Central memory CD8-positive, alpha-beta T cell (primary cell): Measurements from ENCODE around the gene CLBA1.
"Not testable (repeated sequence)": the region's sequence is repeated elsewhere in the genome, so short reads cannot be mapped to it uniquely, and the experiment has no call there.

Source experiments
- ATAC-seq: fragments of 150-1000 bp; cut with Tn5 transposase; replicated peaks from 2 replicates; pipeline ENCODE4 v1.10.0; 2022; ENCODE audit warnings: mild to moderate bottlenecking, moderate FRiP score, moderate number of reproducible peaks; ENCODE audit not compliant: poor library complexity, severe bottlenecking; ENCODE audit errors: extremely low read depth
- DNase-seq, 2 donors: peaks; one replicate each; pipeline ENCODE4 v3.0.0; 2021; ENCODE audit warnings: low spot score in 2 of 2
- H3K27ac Mint-ChIP-seq: one replicate; pipeline ENCODE4 v1.8.0; 2022; ENCODE audit warnings: low read depth, mild to moderate bottlenecking, moderate library complexity, mixed read lengths
- H3K27me3 Mint-ChIP-seq: one replicate; pipeline ENCODE4 v1.8.0; 2022; ENCODE audit warnings: mixed read lengths
- H3K36me3 Mint-ChIP-seq: one replicate; pipeline ENCODE4 v1.8.0; 2022; ENCODE audit warnings: mild to moderate bottlenecking, moderate library complexity, mixed read lengths; ENCODE audit not compliant: insufficient read depth
- H3K4me1 Mint-ChIP-seq: one replicate; pipeline ENCODE4 v1.8.0; 2022; ENCODE audit warnings: mixed read lengths
- H3K4me3 Mint-ChIP-seq: one replicate; pipeline ENCODE4 v1.8.0; 2022; ENCODE audit warnings: mild to moderate bottlenecking, moderate library complexity, mixed read lengths
- H3K9me3 Mint-ChIP-seq: one replicate; pipeline ENCODE4 v1.8.0; 2022; ENCODE audit warnings: mixed read lengths

Gene CLBA1

DNA sequence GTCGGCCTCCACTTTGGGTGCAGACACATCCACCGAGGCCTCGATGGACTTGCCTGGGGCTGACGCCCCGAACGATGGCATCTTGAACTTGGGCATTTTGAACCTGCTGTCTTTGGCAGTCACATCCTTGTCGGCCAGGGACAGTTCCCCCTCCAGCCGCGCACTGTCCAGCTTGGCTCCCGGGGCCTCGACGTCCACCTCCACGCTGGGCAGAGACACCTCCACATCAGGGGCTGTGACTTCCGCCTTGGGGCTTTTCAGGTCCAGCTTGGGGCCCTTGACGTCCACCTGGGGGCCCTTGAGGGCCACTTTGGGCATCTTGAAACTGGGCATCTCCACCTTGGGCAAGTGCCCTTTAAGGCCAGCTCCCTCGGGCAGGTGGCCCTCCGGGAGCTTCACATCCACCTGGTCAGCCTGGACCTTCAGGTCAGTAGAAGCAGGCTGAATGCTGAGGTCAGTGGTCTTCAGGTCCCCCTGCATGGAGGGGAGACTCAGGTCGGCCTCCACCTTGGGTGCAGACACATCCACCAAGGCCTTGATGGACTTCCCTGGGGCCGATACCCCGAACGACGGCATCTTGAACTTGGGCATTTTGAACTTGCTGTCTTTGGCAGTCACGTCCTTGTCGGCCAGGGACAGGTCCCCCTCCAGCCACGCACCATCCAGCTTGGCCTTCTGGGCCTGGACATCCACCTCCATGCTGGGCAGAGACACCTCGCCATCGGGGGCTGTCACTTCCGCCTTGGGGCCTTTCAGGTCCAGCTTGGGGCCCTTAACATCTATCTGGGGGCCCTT is 33.5 kb upstream of the CLBA1 start:
- H3K9me3 Mint-ChIP-seq, DNase-seq: not testable (repeated sequence)

DNA sequence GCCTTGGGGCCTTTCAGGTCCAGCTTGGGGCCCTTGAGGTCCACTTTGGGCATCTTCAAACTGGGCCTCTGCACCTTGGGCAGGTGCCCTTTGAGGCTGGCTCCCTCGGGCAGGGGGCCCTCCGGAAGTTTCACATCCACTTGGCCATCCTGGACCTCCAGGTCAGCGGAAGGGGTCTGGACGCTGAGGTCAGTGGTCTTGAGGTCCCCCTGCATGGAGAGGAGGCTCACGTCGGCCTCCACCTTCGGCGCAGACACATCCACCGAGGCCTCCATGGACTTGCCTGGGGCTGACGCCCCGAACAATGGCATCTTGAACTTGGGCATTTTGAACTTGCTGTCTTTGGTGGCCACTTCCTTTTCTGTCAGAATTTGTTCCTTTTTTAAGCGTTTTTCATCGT is 32.5 kb upstream of the CLBA1 start:
- Mint-ChIP-seq H3K27me3 (peaks cover 40% of the 10 kb centered on the region), H3K27ac (no peak overlapping the region), H3K9me3 (no peaks in the 10 kb centered on the region), H3K4me3 (no peak overlapping the region), H3K4me1 (no peaks in the 10 kb centered on the region), H3K36me3 (no peaks in the 10 kb centered on the region)
- ATAC-seq = no peak
- DNase-seq = no peak

More for the DNA sequence above, 33.5 kb upstream of the CLBA1 start:
- H3K4me1 Mint-ChIP-seq, ATAC-seq, H3K36me3 Mint-ChIP-seq, H3K4me3 Mint-ChIP-seq, H3K27ac Mint-ChIP-seq: not testable (repeated sequence)
- H3K27me3 Mint-ChIP-seq = peaks cover 30% of the 10 kb centered on the region

DNA sequence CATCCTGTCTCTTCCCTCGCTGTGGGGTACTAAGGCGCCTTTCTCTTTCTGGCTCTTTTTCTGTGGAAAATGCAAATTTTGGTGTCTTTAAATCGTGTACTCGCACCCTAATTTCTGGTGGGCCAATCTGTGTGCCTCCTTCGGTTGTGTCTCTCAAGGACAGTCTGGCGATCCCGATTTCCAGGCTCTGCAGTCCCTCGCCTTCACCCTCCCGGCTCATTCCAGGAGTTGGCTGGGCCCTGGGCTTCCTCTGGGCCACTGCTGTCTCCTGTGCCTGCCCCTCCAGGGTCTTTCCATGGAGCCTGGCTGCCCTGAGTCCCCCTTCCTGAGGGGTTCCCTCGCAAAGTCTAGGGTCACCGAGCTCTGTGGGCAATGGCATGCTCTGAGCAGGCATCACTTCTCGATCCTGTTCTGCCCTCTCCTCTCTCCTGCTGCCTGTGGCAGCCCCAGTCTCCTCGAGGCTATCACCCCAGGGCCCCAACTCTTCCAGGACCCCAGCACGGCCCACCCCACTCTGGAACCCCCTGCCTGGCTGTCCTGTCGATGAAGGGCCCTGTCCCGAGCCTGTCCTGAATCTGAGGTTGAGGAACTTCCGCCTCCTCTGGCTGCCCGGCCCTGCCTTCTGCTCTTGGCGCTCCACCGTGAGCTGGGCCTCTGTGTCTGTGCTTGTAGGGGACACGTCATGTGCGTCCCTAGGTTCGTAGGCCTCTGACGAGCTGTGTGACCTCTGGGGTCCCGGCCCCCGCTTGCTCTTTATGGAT is 31.5 kb upstream of the CLBA1 start:
- H3K4me3 Mint-ChIP-seq = no peak overlapping the region
- H3K36me3 Mint-ChIP-seq = no peaks in the 10 kb centered on the region
- peaks cover 49% of the 10 kb centered on the region for H3K27me3 Mint-ChIP-seq
- H3K9me3 Mint-ChIP-seq = no peaks in the 10 kb centered on the region
- H3K27ac Mint-ChIP-seq = no peak overlapping the region
- ATAC-seq (no peak), DNase-seq (no peak)
- no peaks in the 10 kb centered on the region for H3K4me1 Mint-ChIP-seq

DNA sequence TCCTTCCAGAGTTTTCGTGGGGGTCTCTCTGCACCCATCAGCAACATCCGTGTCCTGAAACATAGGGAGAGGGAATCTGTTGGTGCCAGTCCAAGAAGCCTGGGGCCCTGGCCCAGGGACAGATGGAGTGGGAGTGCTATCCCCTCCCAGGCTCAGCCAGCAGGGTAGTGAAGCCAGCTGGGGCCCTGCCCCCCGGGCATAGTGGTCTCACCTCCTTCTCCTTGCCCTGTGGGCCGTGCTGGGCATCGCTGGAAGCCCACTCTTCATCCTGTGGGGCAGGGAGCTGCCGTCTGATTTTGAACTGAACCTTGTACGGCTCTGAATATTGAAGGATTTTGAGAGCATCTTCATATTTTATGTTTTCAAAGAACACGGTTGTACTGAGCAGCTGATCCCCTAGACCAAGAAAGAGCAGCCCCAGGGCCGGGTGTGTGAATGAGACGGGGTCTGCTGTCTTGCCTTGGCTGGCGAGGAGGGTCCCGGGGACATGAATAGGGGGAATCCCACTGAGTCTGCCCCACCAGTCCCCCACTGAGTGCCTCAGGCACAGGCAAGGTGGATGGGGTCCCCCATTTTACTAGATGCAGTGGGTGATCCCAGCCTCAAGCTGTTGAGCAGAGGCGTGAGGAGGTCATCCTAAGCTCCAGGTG is 30.7 kb upstream of the CLBA1 start:
- Mint-ChIP-seq H3K27me3 (peaks cover 50% of the 10 kb centered on the region), H3K4me1 (no peaks in the 10 kb centered on the region), H3K36me3 (no peaks in the 10 kb centered on the region), H3K4me3 (no peak overlapping the region), H3K9me3 (no peaks in the 10 kb centered on the region), H3K27ac (no peak overlapping the region)
- no peak for ATAC-seq
- no peak for DNase-seq

DNA sequence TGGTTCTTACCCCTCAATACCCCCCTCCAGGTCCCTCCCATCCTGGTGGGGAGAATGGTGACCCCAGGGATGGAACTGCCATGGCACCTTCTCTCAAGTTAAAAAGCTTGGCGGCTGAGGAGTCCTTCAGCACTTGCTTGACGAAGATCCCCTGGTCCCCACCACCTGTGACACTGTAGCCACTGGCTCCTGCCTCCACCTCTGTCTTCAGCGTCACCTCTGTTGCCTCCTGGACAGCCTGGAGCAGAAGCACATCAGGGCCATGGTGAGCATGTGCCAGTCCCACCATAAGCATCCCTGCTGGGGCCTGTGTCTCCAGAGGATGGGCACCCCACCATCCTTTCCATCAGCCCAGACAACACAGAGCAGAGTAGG is 30.2 kb upstream of the CLBA1 start:
- H3K9me3 Mint-ChIP-seq = no peaks in the 10 kb centered on the region
- no peaks in the 10 kb centered on the region for H3K4me1 Mint-ChIP-seq
- DNase-seq (no peak), ATAC-seq (no peak)
- H3K4me3 Mint-ChIP-seq = no peak overlapping the region
- H3K27ac Mint-ChIP-seq = no peak overlapping the region
- H3K36me3 Mint-ChIP-seq = no peaks in the 10 kb centered on the region
- H3K27me3 Mint-ChIP-seq = peaks cover 56% of the 10 kb centered on the region

DNA sequence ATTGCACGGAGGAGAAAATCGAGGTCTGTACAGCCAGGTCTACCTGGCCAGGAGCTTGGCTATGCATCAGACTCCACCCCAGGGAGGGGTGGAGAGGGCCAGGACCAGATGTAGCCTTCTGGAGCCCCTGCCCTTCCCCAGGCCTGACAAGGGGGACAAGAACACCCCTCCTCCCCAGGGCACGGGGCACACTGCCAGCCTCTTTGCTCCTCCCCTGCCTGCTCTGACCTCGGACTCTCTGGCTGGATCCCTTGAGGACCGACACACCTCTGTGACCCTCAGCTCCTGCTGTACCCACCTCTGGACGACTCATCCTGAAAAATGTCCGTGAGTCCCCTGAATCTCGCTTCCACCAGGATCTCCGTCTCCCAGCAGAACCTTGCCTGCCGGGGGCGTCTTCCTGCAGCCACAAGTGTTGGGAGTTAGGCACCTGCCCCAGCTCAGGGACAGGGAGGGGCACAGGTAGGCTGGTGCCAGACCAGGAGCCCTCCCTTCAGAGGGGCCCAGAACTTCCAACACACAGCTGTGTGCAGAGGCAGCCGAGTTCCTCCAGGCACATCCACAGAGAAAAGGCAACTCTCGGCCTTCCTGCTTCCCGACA is 29.2 kb upstream of the CLBA1 start:
- ATAC-seq = no peak
- Mint-ChIP-seq H3K4me1 (no peaks in the 10 kb centered on the region), H3K9me3 (no peaks in the 10 kb centered on the region), H3K27ac (no peak overlapping the region), H3K27me3 (peaks cover 60% of the 10 kb centered on the region), H3K36me3 (no peaks in the 10 kb centered on the region), H3K4me3 (no peak overlapping the region)
- DNase-seq = no peak

DNA sequence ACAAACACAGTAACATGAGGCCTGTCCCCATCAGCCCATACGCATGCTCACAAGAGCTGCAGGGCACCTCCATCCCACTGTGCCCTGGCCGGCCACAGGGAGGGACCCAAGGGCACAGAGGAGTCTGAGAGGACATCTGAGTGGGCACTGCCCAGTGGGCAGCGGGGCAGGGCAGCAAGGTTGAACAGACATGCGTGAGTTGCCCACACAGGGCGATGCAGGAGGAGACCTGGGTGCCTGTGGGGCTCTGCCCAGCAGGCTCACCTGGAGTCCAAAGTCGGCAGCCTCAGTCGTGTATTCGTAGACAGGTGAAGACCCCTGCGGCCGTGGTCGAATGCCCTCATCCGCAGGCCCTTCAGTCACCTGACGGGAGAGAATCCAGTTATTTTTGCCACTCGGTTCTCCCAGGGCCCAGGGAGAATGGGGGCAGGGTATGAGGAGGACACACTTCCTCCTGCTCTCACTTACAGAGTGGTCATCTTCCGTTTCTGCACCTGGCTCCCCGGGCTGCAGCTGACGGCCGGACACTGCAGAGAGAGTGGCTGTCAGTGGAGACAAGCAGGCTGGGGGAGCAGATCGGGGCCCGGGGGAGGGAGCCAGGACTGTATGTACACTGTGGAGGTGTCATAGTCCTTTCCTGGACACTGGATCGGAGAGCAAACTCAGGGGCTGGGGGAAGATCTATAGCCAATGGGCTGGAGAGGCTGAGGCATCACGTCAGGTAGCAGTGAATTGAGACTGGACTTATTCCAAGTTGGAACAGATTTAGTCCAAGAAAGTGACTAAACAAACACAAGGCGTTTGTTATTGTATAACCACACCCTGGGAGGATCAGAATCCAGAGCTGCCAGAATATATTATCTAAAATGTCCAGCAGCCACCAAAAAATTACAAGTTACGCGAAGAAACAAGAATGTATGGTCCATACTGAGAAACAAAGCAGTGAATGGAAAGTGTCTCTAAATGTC is 28.2 kb upstream of the CLBA1 start:
- Mint-ChIP-seq H3K27ac (no peak overlapping the region), H3K4me3 (no peak overlapping the region), H3K4me1 (no peaks in the 10 kb centered on the region), H3K36me3 (no peaks in the 10 kb centered on the region), H3K9me3 (no peaks in the 10 kb centered on the region), H3K27me3 (peaks cover 60% of the 10 kb centered on the region)
- ATAC-seq (no peak), DNase-seq (no peak)

DNA sequence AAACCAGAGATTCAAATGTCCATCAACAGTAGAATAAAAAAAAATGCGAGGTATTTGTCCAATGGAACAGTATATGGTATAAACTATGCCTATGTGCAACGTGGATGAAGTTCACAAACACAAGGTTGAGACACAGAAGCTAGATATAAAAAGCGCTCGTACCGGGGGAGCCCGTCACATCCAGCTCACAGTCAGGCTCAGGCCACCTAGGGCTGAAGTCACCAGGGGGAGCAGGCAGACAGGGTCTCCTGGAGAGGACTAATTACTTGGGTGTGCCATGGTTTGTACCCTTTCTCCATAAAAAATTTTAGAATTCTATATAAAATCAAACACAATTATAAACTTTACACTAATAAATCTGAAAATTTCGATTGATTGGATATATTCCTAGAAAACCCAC is 21.0 kb upstream of the CLBA1 start:
- H3K36me3 Mint-ChIP-seq = no peaks in the 10 kb centered on the region
- H3K27ac Mint-ChIP-seq = no peak overlapping the region
- H3K4me1 Mint-ChIP-seq = no peaks in the 10 kb centered on the region
- ATAC-seq (no peak), DNase-seq (no peak)
- H3K27me3 Mint-ChIP-seq = peaks cover 36% of the 10 kb centered on the region
- no peak overlapping the region for H3K4me3 Mint-ChIP-seq
- H3K9me3 Mint-ChIP-seq = no peaks in the 10 kb centered on the region

DNA sequence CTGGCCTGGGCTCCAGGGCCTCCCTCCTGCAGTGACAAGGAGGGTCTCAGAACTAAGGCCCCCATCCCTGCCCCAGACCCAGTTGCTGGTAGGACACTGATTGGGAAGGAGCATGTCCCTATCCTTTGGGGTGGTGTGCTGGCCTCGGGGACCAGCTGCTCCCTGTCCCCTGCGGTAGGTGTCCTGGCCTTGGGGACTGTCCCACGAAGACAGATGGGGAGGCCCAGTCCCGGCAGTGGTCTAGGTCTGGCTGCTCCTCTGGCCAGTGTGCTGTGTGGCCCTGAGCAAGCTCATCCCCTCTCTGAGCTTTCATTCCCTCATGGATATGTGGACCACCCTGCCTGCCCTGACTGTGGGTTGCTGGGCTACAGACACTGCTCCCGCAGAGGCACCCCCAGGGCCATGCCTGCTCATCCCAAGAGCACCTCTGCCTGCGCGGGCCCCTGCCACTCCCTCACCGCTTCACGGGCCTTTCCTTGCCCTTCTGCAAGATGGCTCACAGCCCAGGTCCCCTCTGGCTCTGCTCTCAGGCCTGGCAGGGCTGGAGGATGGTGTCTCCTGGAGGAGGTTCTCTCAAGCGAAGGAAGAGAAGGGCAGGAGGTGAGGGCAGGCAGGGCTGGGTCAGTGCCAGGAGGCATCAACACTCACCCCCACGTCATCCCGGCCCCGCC is 19.9 kb upstream of the CLBA1 start:
- Mint-ChIP-seq H3K4me1 (no peaks in the 10 kb centered on the region), H3K27me3 (peaks cover 28% of the 10 kb centered on the region), H3K4me3 (no peak overlapping the region), H3K36me3 (no peaks in the 10 kb centered on the region), H3K9me3 (no peaks in the 10 kb centered on the region), H3K27ac (no peak overlapping the region)
- no peak for ATAC-seq
- no peak for DNase-seq

DNA sequence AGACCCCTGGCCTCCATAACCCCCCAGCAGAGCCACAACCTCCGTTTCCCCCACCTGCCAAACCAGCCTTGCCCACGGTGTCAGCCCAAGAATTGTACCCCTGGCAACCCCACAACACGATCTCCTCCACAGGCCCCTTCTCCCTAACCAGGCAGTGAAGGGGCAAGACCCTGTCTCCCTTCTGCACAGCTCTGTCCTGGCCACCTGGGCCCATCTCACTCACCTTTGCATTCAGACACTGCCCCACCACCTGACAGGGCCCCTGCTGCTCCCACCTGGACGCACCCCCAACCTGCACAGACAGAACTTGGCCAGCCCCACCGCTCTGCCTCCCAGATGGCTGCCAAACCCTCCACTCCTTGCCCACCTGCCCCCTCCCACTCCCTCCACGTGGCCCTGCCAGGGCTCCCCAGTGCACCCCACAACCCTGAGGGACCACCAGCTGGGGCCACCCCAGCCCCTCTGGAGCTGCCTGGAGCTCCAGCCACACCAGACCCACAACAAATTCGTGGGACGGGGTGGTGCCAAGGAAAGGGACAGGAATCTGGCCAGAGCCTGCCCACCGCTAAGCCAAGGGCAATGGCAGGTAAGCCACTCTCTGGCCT is 19.2 kb upstream of the CLBA1 start:
- ATAC-seq (no peak), DNase-seq (no peak)
- no peaks in the 10 kb centered on the region for H3K9me3 Mint-ChIP-seq
- H3K36me3 Mint-ChIP-seq = no peaks in the 10 kb centered on the region
- no peak overlapping the region for H3K27ac Mint-ChIP-seq
- peaks cover 27% of the 10 kb centered on the region for H3K27me3 Mint-ChIP-seq
- no peaks in the 10 kb centered on the region for H3K4me1 Mint-ChIP-seq
- no peak overlapping the region for H3K4me3 Mint-ChIP-seq

DNA sequence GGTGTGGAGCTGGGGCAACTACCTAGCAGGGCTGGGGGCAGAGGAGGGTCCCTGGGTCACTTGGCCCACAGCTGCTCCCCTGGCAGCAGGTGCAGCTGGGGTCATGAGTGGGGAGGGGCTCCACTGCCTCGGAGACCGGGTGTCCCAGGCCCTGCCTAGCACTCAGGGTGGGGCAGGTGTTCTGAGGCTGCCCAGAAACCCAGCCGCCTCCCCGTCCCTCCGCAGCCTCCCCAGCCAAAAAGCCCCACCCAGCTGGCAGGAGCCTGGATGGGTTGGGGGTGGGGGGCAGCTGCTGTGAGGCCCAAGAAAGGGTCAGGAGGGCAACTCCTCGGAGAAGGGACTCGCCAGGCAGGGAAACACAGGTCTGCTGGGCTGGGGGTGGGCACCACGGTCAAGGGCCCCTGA is 18.6 kb upstream of the CLBA1 start:
- Mint-ChIP-seq H3K36me3 (no peaks in the 10 kb centered on the region), H3K4me1 (no peaks in the 10 kb centered on the region), H3K4me3 (no peak overlapping the region), H3K27me3 (peaks cover 27% of the 10 kb centered on the region), H3K27ac (no peak overlapping the region), H3K9me3 (no peaks in the 10 kb centered on the region)
- no peak for DNase-seq
- no peak for ATAC-seq
